GM21423 (cell line): ENCODE measurements around the gene SPATA46.

Experiments used
- ATAC-seq: cut with Tn5 transposase; IDR thresholded peaks from one replicate; pipeline ENCODE4 v1.9.1; 2021; ENCODE audit warnings: mild to moderate bottlenecking, moderate library complexity; ENCODE audit not compliant: unreplicated experiment

Gene SPATA46

DNA sequence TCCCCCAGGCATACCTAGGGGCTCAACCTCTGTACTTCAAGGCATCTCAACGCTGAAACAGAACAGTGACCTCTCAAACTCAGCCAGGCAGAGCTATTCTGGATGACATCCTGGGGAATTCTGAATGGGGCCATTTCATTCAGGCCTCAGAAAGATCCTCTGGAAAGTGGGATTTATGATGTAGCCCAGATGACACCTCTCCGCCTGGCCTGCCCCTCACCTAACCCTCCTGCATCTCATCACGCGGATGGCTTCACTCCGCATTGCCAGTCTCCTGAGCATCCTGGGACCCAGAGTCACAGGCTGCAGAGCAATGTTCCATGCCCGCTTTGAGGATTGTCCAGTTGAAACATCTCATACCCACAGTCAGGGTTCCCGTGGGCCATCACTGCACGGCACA is 1.2 kb downstream of the SPATA46 start:
- no peak for ATAC-seq

GRCh38 chr1:162374406-162374805 is 2.2 kb downstream of the SPATA46 start:
- ATAC-seq, result no peak

DNA sequence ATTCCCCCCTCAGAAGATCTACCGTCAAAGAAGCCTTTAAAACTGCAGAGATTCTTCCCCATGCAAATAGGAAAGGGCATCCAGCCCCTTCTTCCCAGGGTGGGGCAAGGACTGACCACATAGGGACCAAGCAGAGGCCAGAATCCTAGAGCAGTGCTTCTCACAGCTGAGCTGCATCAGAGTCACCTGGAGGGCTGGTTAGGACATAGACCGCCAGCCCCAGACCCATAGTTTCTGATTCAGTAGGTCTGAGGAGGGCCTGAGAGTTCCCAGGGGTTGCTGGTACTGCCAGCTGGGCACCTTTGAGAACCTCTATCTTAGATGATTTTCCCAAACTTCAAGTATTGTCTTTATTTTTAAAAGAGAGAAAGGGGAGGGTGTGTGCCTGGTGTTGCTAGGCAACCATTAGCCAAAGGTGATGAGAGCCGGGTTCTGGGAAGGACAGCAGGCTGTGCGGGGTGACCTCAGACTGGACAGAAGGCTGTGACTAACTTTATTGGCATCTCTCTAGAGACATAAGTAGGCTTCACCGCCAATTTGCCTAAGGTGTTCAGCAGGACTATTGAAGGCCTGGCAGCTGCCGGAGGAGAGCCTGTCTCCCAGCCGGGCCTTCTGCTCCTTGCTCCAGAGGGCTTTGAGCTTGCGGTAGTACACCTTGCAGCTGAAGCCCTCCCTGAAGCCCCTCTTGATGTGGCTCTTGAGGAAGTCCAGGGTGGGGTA is 3.0 kb downstream of the SPATA46 start:
- no peak for ATAC-seq

DNA sequence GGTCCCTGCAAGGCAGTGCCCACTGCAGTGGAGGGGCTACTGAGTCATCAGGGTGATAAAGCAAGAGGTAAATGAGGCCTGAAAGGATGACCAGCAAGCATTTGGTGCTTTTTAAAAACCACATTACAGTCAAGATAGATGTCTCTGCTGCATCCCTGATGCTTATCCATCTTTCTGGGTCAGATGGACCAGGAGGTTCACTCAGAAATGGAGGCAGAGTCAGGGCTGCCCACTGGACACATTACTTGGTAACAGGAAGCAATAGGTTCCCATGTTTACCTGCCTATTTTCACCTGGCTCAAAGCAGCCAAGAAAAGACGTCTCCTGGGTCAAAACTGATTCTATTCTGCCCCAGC is 3.6 kb downstream of the SPATA46 start:
- ATAC-seq, result no peak

DNA sequence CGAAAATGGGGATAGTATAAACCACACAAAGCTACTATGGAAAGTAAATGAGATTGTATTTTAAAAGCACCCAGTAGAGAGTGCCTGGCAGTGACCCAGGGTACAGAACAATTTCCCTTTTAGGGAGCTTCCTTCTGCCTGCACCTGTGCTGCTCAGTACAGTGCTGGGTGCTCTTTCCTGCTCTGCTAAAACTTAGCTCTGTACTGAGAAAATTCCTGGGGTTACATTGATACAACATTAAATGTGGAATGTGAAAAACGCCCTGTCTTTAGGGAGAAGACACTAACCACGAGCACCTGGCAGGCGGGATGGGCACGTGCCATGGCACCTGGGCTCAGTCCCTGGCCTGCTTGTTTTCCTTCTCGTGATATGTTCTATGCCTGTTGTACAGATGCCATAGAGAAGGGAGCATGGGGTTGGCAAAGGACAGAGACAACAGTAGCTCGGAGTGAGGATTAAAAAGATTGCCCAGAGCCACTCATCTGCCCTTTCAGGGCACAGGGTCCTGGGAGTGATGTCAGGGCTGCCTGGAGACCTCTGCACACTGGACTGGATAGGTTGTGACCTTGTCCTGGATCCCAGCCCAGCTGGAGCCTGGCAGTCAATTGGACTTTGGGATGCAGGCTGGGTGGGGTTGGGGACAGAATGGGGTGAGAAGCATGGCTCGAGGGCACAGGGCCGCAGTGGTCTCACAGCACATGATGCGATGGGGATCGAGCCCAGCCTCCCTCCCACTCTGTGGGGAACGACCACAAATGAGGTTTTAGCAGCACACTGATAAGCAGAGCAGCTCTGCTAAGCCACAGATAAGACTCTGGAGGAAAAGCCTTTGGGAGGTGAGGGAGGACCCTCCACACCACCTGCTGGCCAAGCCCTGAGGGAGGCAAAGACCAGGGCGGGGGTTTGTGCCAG is 4.2 kb downstream of the SPATA46 start:
- ATAC-seq, result no peak

DNA sequence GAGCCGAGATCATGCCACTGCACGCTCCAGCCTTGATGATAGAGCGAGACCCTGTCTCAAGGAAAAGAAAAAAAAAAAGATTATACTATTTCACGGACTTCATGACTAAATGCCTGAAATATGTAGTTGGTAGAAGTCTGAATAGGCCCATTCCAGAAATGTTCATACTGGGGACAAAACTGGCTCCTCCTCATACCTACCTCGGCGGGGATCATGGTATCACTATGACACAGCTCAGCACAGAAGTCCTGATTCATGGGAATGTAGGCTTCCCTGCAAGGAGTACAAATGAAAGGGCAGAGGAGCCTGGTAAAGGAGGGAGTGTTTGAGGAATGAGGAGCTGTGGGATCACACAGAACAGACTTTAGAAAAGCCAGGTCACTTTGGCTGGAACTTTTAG is 5.0 kb downstream of the SPATA46 start:
- ATAC-seq, result no peak

GRCh38 chr1:162370721-162371120 is 5.9 kb downstream of the SPATA46 start:
- no peak for ATAC-seq

- no peak for ATAC-seq
Measured at GRCh38 chr1:162370161-162370560, 6.5 kb downstream of the SPATA46 start.

DNA sequence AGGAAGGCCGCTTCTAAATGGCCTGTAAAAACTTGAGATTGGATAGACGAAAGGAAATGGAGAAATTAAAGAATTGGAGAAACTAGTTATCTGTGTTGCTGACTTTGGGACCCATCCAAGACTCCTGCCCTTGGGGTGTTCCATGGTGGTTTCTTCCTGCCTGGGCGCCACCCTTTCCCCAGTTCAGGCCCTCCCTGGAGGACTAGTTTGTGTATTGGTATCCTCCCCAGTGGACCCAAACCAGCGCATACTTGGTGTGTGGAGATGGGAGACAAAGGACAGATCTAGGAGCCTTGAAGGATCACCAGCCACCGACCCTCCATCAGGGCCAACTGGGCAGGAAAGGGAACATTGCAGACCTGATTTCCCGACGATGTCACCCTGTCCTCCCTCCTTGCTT is 7.1 kb downstream of the SPATA46 start:
- ATAC-seq, result no peak

- ATAC-seq, result no peak
Measured at GRCh38 chr1:162368451-162368850, 8.2 kb downstream of the SPATA46 start.

GRCh38 chr1:162367772-162368171 is 8.9 kb downstream of the SPATA46 start:
- no peak for ATAC-seq

DNA sequence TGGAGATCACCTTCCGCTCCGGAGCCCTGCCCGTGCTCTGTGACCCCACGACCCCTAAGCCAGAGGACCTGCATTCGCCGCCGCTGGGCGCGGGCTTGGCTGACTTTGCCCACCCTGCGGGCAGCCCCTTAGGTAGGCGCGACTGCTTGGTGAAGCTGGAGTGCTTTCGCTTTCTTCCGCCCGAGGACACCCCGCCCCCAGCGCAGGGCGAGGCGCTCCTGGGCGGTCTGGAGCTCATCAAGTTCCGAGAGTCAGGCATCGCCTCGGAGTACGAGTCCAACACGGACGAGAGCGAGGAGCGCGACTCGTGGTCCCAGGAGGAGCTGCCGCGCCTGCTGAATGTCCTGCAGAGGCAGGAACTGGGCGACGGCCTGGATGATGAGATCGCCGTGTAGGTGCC is 9.6 kb downstream of the SPATA46 start:
- ATAC-seq, result no peak

DNA sequence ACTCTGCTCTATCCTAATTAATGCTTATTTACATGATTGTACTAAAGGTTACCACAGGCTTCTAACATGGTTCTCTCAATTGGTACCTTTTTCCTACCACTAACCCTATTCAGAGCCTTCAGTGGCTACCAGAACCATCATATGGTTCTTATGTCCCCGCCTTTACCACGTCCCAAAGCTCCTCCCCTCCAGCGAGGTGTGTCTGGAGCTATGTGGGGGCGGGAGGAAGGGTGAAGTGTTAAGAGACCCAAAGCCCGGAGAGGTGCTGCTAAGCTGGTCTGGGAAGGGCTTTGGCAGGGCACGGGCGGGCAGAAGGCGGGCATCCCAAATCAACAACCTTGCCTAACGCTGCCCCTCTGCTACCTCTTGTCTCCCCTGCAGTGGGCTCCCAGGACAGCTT is 10.0 kb downstream of the SPATA46 start:
- no peak for ATAC-seq

DNA sequence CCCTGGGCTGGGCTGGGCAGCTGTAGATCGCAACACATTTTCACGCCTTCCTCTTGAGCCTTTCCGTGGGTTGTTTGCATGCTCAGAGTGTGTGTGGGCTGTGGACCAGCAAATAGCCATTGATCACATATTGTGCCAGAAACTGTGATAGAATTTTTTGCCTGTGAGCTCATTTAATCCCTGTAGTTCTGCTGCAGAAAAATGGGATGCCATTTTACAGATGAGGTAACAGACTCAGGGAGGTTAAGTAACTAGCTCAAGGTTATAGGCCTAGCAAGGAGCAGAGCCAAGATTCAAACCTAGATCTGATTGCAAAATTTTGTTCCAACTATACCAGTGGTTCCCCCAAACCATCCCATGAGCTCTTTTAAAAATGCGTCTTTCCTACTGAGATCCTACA is 10.5 kb downstream of the SPATA46 start:
- ATAC-seq, result no peak

DNA sequence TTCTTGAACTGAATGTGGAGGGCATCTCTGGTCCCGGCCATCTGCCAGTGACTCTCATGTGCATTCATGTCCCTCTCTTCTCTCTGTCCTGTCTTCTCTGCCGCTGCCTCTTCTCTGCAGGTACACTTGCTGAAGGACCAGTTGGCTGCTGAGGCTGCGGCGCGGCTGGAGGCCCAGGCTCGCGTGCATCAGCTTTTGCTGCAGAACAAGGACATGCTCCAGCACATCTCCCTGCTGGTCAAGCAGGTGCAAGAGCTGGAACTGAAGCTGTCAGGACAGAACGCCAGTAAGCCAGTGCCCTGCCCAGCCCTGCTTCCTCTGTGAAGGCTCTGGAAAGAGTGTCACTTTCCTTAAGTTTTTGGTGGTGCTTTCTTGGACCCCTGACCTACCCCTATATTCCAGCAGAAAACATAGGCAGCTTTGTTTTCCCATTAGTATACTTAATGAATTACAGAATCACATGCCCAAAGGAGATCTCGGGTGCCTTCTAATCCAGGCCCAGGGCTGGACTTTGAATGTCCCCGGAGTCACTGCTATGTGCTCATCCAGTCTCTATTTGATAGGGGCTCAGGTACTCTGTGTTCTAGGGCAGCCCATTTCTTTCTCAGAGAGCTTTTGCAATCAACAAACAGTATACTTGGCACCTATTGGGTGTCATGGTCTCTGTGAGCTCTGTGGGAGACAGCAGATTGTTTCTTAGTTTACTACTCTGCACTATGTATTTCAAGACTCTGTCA is 11.2 kb downstream of the SPATA46 start:
- ATAC-seq, result no peak

- no peak for ATAC-seq
Measured at GRCh38 chr1:162364498-162364897, 12.2 kb downstream of the SPATA46 start.

DNA sequence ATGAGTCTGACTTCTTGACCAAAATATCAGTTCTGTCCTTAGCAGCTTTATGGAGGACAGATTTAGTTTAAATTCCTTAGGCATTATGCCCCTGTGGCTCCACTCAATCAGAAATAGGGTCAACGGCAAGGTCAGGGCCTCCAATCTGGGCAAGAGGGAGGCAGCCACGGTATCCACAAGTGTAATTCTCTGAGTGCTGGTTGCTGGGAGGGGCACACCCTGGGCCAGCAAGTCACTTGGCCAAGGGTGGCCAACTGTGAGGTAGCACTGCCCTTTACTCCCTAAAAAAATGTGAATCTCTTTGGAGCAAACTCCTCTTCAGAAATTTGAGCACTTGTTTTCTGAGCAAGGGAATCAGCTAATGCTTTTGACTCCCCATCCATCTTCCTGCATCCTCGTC is 12.8 kb downstream of the SPATA46 start:
- ATAC-seq, result no peak

- ATAC-seq, result peak; percentile 38
Measured at GRCh38 chr1:162361349-162361748, 15.3 kb downstream of the SPATA46 start.

- ATAC-seq, result no peak
Measured at GRCh38 chr1:162360874-162361260, 15.8 kb downstream of the SPATA46 start.

GRCh38 chr1:162360237-162360873 is 16.3 kb downstream of the SPATA46 start:
- no peak for ATAC-seq
